Measurements from ENCODE around the gene NEK2.
"Not testable (repeated sequence)": the region's sequence is repeated elsewhere in the genome, so short reads cannot be mapped to it uniquely, and the experiment has no call there.

Gene NEK2

DNA sequence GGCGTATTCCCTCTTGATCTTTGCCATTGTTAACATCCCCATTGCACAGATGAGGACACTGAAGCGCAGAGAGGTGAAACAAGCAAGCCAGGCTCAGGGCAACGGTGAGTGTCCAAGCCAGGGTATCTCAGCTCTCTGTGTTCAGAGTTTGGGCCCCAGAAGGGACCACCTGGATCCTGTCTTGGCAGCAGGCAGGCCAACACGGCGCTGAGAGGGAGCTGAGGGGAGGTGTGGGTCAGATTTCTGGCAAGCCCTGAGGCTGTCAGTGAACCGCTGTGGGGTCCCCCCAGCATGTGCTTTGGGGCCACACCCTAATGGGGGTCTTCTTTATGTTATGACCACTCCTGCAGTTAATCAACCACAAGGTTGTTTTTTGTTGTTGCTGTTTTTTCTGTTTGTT lies 23.1 kb downstream of the NEK2 start:
- no peak for DNase-seq (ENCODE audit: low read depth in 2 of 2, low spot score in 1 of 2)

- no peak for DNase-seq (ENCODE audit: low read depth in 2 of 2, low spot score in 1 of 2)
These were observed 24.5 kb downstream of the NEK2 start for GRCh38 chr1:211650904-211651303.

DNA sequence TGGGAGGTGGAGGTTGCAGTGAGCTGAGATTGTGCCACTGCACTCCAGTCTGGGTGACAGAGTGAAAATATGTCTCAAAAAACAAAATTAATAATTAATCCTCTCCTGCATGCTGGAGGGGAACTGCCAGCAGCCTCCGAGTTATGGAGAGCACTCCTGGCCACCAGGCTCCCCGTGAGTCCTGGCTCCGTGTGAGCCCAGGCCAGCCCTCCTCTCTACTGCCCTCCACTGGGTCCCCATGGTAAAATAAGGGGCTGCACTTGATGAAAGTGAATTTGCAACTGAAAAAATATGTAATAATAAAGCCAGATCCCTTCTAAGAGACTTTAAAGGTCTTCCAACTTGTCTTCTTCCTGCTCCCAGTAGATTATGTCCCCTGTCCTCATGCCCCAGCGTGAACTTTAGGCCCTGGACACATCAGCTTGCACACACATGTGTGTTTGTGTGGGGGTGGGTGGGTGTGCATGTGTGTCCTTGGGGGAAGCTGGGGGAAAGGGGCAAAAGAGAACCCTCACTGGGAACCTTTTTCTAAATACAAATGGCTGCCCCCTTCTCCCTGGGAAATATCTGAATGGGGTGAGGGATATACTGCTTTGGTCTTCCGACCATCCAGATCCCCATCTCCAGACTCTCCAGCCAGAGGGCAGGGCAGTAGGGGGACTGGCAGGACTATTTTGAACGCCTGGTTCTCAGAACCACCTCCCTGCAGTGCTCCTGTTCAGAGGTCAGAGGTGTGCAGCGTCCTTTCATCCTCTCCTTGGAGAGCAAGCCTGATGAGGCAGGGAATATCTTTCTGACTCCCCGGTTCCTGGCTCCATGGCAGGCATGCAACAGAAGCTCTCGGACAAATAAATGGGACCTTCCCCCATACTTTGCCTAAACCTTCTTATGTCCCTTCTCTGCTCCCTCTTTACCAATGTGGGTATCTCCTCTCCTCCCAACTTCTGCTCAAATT lies 26.2 kb downstream of the NEK2 start:
- DNase-seq (ENCODE audit: low read depth in 2 of 2, low spot score in 1 of 2) = no peak

DNA sequence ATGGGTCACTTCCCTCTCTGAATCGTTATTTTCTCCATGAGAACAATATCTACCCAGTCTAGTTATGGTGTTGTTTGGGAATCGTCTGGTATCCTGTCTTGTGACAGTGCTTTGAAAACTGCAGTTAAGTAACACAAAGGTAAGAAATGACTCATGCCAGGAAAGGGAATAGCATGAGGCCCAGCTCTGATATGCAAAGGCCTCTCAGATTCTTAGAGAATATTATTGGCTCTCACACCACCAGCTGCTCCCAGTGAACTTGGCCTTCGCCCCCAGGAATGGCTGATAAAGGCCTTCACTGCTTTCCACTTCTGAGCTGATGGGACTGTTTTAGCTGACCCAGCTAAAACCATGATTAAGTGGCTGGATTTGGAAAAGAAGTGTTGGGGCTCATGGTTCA lies 27.1 kb downstream of the NEK2 start:
- no peak for DNase-seq (ENCODE audit: low read depth in 2 of 2, low spot score in 1 of 2)

DNA sequence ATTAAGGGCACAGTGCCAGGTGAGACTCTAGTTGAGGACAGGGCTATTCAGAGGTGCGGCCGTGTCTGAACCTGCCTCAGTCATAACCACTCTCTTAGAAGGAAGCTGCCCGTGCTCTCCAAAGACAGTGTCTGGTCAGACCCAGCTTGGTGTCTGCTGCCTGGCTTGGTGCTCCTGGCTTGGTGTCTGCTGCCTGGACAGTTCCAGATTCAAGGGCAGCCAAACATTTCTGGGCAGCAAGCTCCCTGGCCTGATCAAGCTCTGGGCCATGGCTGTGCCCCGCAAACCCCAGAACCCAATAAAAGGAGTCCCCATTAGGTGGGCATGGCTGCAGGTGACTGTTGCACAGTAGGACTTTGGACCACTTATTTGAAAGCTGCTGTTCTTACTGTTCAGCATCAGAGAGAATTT lies 27.7 kb downstream of the NEK2 start:
- DNase-seq (ENCODE audit: low read depth in 2 of 2, low spot score in 1 of 2) = no peak

DNA sequence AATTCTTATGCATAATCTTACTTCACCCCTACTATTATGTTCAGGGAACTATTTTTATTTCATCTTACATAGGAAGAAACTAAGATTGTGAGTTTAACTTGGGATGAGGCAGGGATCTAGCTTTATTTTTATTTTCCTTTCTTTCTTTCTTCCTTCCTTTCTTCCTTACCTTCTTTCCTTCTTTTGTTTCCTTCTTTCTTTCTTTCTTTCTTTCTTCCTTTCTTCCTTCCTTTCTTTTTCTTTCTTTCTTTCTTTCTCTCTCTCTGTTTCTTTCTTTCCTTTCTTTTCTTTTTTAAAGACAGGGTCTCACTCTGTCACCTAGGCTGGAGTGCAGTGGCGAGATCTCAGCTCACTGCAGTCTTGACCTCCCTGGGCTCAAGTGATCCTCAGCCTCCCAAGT lies 28.9 kb downstream of the NEK2 start:
- no peak for DNase-seq (ENCODE audit: low read depth in 2 of 2, low spot score in 1 of 2)

DNA sequence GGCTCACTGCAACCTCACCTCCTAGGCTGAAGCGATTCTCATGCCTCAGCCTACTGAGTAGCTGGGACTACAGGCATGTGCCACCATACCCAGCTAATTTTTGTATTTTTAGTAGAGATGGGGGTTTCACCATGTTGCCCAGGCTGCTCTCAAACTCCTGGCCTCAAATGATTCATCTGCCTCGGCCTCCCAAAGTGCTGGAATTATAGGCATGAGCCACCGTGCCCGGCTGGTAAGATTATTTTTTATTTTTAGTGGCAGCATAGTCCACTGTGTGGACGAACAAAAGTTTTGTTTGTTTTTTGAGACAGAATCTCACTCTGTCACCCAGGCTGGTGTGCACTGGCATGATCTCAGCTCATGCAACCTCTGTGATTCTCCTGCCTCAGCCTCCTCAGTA lies 29.8 kb downstream of the NEK2 start:
- DNase-seq (ENCODE audit: low read depth in 2 of 2, low spot score in 1 of 2) = not testable (repeated sequence)

GRCh38 chr1:211644653-211645052 lies 30.8 kb downstream of the NEK2 start:
- DNase-seq (ENCODE audit: low read depth in 2 of 2, low spot score in 1 of 2) = no peak

- no peak for DNase-seq (ENCODE audit: low read depth in 2 of 2, low spot score in 1 of 2)
These were observed 31.9 kb downstream of the NEK2 start for GRCh38 chr1:211643324-211644212.

GRCh38 chr1:211642870-211643269 lies 32.6 kb downstream of the NEK2 start:
- DNase-seq (ENCODE audit: low read depth in 2 of 2, low spot score in 1 of 2) = no peak

DNA sequence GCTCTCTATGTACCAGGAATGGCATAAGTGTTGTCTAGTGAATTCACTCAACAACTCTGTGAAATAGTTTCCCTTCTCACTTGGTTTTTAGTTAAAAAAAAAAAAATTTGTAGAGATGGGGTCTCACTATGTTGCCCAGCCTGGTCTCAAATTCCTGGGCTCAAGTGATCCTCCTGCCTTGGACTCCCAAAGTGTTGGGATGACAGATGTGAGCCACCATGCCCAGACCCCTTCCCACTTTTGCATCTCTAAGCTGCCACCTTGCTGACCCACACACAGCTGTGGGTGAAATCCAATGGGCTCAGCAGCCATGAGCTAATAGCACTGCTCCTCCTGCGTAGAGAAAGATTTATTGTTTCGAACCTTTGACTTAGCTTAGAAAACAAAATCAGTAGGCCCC lies 33.5 kb downstream of the NEK2 start:
- DNase-seq (ENCODE audit: low read depth in 2 of 2, low spot score in 1 of 2) = no peak

DNA sequence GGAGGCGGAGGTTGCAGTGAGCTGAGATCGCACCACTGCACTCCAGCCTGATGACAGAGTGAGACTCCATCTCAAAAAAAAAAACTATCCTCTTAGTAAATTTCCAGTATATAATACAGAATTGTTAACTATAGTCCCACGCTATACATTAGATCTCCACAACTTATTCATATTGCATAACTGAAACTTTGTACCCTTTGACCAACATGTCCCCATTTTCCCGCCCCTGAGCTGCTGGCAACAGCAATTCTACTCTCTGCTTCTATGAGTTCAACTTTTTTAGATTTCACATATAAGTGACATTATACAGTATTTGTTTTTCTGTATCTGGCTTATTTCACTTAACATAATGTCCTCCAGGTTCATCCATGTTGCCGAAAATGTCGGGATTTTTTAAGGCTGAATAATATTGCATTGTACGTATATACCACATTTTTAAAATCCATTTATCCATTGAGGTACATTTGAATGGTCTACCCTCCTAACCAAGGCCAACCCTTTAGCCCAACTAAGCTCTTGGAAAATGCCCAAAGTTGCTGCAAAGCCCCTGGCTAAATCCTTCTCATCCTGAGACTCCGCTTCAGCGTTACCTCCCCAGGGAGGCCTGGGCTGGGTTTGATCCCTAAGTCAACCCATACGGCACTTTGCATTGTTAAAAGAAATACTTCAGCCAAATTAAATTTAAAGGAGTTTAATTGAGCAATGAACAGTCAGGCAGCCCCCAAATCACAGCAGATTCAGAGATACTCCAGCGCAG lies 34.2 kb downstream of the NEK2 start:
- no peak for DNase-seq (ENCODE audit: low read depth in 2 of 2, low spot score in 1 of 2)

GRCh38 chr1:211640301-211640630 lies 35.2 kb downstream of the NEK2 start:
- no peak for DNase-seq (ENCODE audit: low read depth in 2 of 2, low spot score in 1 of 2)

GRCh38 chr1:211639475-211640300 lies 35.7 kb downstream of the NEK2 start:
- DNase-seq (ENCODE audit: low read depth in 2 of 2, low spot score in 1 of 2) = no peak

- no peak for DNase-seq (ENCODE audit: low read depth in 2 of 2, low spot score in 1 of 2)
These were observed 36.7 kb downstream of the NEK2 start for GRCh38 chr1:211638689-211639101.

DNA sequence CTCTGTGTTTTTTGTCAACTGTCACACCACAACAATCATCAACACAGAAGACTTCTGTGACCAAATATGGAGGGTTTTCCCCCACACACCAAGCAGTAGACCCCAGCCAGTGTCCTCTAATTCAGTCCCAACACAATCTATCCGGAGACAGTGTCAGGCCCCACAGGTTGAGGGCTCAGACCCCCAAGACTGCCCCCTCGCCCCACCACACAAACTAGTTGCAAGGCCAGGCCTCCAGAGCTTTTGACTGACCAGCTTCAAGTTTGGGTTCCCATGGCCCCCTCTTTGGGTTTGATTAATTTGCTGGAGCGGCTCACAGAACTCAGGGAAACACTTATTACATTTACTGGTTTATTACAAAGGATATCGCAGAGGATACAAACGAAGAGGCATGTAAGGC lies 37.2 kb downstream of the NEK2 start:
- no peak for DNase-seq (ENCODE audit: low read depth in 2 of 2, low spot score in 1 of 2)

DNA sequence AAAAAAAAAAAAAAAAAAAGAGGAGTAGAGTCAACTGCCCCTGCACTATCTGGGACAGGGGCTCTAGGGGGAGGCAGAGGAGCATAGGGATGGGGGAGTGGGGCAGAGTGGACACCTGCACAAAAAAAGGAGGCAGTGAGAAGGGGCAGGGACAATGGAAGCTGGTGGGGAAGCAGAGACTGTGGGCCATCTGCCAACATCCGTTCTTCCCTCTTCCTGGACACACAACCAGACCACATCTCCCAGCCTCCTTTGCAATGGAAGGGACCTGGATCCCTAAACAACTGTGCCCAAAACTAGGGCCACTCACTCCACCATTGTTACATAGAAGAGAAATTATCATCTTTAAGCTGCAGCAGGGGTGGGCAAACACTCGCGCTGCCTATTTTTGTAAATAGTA lies 38.4 kb downstream of the NEK2 start:
- no peak for DNase-seq (ENCODE audit: low read depth in 2 of 2, low spot score in 1 of 2)

DNA sequence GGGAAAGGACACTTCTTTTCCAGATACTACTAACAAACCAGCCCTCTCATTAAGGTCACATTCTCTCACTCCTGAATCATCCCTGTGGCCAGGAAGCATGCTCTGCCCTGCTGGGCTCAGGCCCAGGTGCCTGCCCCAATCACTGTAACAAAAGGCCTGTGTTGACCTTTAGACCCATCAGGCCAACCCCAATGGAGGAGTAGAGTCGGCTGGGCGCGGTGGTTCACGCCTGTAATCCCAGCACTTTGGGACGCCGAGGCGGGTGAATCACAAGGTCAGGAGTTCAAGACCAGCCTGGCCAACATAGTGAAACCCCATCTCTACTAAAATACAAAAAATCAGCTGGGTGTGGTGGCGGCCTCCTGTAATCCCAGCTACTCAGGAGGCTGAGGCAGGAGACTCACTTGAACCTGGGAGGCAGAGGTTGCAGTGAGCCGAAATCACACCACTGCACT lies 38.8 kb downstream of the NEK2 start:
- not testable (repeated sequence) for DNase-seq (ENCODE audit: low read depth in 2 of 2, low spot score in 1 of 2)

- DNase-seq (ENCODE audit: low read depth in 2 of 2, low spot score in 1 of 2) = no peak
These were observed 39.7 kb downstream of the NEK2 start for GRCh38 chr1:211635597-211636205.

DNA sequence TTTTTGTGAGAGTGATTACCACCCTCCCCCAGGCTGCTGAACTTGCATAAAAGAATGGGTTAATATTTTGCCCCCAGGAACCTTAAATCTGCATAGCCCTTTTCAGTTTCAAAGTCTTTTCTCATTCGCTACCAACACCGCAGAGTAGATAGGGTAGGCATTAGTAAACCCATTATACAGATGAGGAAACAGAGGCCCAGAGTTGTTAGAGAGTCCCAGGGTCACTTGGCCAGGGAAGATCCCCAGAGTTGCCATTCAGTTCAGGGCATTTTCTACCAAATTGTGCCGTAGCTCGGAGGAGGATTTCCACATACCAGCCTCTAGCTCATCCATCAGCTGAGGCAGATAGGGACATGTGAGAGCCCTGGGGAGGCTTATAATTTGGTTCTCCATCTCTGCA lies 40.5 kb downstream of the NEK2 start:
- DNase-seq (ENCODE audit: low read depth in 2 of 2, low spot score in 1 of 2) = no peak
